Skeletal muscle tissue (tissue), 4 donors: ENCODE measurements around the gene CALM3. TPM values are rescaled to one million over a fixed set of nuclear protein-coding genes. Genes with fewer than 3 reads are reported as not detected.

Experiments
- H3K27ac ChIP-seq: one replicate; pipeline ENCODE4 v1.7.0; 2013; ENCODE audit warnings: mild to moderate bottlenecking, low read depth, low read length, inconsistent platforms
- H3K27me3 ChIP-seq, 3 donors: one replicate each; pipeline ENCODE4 v1.7.0; 2013; ENCODE audit warnings: low read length in 3 of 3; ENCODE audit not compliant: control insufficient read depth in 3 of 3, insufficient read depth in 3 of 3
- H3K36me3 ChIP-seq, 3 donors: one replicate each; pipeline ENCODE4 v1.7.0; 2013; ENCODE audit warnings: low read length in 3 of 3; ENCODE audit not compliant: control insufficient read depth in 3 of 3, insufficient read depth in 3 of 3
- H3K4me1 ChIP-seq, 3 donors: one replicate each; pipeline ENCODE4 v1.7.0; 2013; ENCODE audit warnings: low read length in 3 of 3, mild to moderate bottlenecking in 3 of 3; ENCODE audit not compliant: control insufficient read depth in 3 of 3, insufficient read depth in 3 of 3
- H3K4me3 ChIP-seq, 3 donors: one replicate each; pipeline ENCODE4 v1.7.0; 2013; ENCODE audit warnings: low read length in 3 of 3
- H3K9ac ChIP-seq, 3 donors: one replicate each; pipeline ENCODE4 v1.7.0; 2013; ENCODE audit warnings: low read length in 3 of 3, mild to moderate bottlenecking in 3 of 3, moderate library complexity in 2 of 3, low read depth in 1 of 3
- H3K9me3 ChIP-seq, 3 donors: one replicate each; pipeline ENCODE4 v1.7.0; 2013; ENCODE audit warnings: low read length in 3 of 3; ENCODE audit not compliant: control insufficient read depth in 3 of 3
- total RNA-seq: library from RNA; depleted of rRNA; stranded (reverse); fragments of >200 nt; gene quantifications from one replicate; pipeline ENCODE4 v1.2.3, GENCODE V29; 2014
- donor health status: Osteomylitis.

Gene CALM3
- total RNA-seq, 1 donor from 2014 or later: 55.3 TPM

DNA sequence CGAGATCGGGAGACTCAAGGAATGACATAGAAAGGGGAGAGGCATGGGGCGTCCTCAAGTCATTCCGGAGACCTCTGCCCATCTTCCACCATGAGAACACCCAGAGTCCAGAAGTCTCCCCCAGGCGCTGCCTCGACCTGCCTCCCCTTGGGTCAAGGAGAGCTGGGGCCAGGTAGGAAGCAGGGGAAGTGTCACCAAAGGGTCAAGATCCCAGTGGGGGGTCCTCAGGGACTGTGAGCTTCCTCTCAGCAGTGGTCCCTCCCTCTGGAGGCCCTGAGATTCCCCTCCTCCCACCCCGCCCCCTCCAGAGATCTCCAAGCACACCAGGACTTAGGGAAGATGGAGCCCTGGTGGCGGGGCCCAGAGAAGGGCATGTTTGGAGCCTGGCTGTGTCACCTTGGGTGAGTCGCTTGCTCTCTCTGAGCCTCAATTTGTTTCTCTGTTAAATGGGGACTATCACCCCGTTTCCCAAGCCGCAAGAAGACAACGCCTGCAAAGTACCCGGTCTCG, 58.9 kb downstream of the CALM3 start:
- Histone ChIP-seq H3K27me3 (peaks cover 16 to 21% (median 18%) of the 10 kb centered on the region in 3 donors), H3K9me3 (no peaks in the 10 kb centered on the region), H3K4me1 (peaks cover 19 to 26% (median 20%) of the 10 kb centered on the region in 3 donors), H3K27ac (no peak overlapping the region), H3K4me3 (peak overlapping the region; percentile 60 to 74 (median 67)), H3K9ac (peak overlapping the region in 2 of 3 donors; percentile 43 to 79), H3K36me3 (no peaks in the 10 kb centered on the region)

Other genes starting within 250 kb of the CALM3 start
- 67.8 TPM for gene CCDC8, start 187.8 kb upstream of the CALM3 start, total RNA-seq
- gene PNMA8C, start 172.4 kb upstream of the CALM3 start, total RNA-seq: 0.52 TPM
- gene PNMA8A, start 129.8 kb upstream of the CALM3 start, total RNA-seq: 21.4 TPM
- gene PNMA8B, start 105.5 kb upstream of the CALM3 start, total RNA-seq: 3.7 TPM
- 3.1 TPM for gene PTGIR, start 23.8 kb downstream of the CALM3 start, total RNA-seq
- not detected for gene GNG8, start 34.9 kb downstream of the CALM3 start, total RNA-seq
- 7.3 TPM for gene DACT3, start 59.9 kb downstream of the CALM3 start, total RNA-seq
- gene PRKD2, start 115.8 kb downstream of the CALM3 start, total RNA-seq: 13.6 TPM
- gene FKRP, start 144.7 kb downstream of the CALM3 start, total RNA-seq: 5.7 TPM
- gene STRN4, start 145.1 kb downstream of the CALM3 start, total RNA-seq: 28.2 TPM
- 24.5 TPM for gene SLC1A5, start 187.3 kb downstream of the CALM3 start, total RNA-seq
- 50.1 TPM for gene AP2S1, start 249.5 kb downstream of the CALM3 start, total RNA-seq